A172 (cell line): Measurements from ENCODE around the gene GGACT. TPM values are rescaled to one million over a fixed set of nuclear protein-coding genes. Genes with fewer than 3 reads are reported as not detected.

ENCODE experiments used
- DNase-seq: peaks from one replicate; pipeline ENCODE4 v3.0.0-alpha.2; 2015; ENCODE audit warnings: low spot score
- total RNA-seq: library from RNA; depleted of rRNA; stranded (reverse); fragments of >200 nt; shearing (Covaris generic); gene quantifications from 2 replicates; pipeline ENCODE4 v1.2.3, GENCODE V29; 2014

GGACT gene
- total RNA-seq, 1 experiment from 2014 or later: 0.72 TPM

DNA sequence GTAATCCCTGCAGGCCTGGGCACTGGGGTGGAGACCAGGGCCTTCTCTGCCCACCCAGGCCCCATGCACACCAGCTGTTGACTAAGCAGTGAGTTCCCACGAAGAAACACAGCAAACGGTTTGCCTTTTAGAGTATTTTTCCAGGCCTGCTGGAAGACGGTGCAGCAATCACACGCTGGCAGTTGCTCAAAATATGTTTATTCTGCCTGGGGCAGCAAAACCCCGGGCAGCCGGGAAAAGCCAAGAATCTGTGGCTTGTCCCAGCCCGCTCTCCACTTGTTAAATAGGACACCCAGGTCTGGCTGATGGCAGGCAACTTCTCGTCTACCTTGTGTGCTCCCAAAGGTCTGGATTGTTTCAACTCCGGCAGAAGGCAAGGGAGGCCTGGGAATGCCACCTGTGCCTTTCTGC, 40.8 kb downstream of the GGACT start:
- no peak for DNase-seq

DNA sequence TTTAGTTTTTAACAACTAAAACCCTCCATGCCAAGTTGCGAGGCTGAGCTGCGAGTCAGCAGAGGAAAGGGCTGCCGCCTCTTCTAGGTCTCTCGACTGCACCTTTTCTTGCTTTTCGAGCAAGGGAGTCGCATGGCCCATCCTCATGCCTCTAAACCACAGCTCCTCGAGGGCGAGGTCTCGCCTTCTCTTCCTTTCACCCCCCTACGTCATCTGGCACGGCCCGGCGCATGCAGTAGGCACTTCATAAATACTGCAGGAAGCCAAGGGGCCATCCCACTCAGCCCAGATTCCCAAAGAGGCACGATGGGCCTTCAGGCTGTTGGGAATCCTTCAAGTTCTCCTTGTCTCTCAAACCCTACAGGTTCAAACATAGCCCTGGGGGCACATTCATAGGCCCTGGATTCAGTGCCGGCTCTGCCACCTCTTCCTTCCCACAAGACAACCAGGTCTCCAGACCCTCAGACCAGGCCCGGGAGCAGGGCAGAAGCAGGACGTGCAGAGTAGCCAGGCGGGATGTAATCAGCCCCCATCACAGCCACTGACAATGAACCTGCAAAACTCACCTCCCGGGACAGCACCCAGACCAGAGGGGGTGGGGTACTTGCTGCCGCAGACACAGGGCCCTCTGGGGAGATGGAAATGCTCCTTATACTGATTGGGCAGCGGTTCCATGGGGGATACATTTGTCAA, 41.7 kb downstream of the GGACT start:
- no peak for DNase-seq

DNA sequence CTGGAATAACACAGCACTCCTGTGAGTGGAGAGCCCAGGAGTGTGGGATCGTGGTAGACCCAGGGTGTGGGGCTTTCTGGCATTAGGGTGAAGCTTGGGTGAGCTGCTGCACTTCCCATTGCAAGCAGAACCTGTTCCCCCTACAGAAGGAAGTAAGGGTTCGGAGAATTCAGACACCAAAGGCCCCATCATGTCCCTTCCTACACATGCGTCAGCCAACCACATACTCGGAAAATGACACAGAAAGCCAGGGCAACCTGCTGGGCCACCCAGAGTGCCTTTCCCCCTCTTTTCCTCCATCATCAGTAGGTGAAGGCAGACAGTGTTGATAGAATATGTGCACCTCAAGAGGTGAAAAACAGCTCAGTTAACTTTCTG, 42.9 kb downstream of the GGACT start:
- DNase-seq: no peak

- no peak for DNase-seq
Observed at GRCh38 chr13:100544866-100545683, 43.5 kb downstream of the GGACT start.

- no peak for DNase-seq
Observed at GRCh38 chr13:100543872-100544602, 44.6 kb downstream of the GGACT start.

- DNase-seq: peak; percentile 15
Observed at GRCh38 chr13:100542826-100543156, 45.8 kb downstream of the GGACT start.

- DNase-seq: no peak
Observed at GRCh38 chr13:100541897-100542825, 46.4 kb downstream of the GGACT start.

GRCh38 chr13:100540621-100541020, 48.0 kb downstream of the GGACT start:
- no peak for DNase-seq

DNA sequence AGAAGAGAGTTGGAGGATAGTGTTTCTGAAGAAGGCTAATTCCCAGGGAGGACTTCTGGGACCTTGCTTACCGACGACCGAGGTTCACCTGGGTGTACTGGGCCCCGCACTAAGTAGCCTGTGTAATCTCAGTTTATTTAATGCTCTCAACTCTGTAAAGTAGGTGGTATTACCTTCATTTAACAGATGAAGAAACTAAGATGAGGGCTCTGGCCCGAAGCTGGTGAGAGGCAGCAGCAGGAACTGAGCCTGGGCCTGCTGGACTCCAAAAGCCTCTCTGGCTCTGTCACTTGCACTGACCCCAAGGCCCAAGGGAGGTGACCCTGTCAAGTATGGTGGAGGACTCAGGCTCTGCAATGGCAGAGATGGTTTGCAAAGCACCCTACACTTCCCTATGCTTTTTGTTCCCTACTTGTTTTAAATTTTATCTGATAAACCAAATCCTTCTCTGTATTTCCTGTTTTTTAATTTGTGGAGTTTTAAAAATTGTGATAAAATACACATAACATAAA, 50.6 kb downstream of the GGACT start:
- no peak for DNase-seq

DNA sequence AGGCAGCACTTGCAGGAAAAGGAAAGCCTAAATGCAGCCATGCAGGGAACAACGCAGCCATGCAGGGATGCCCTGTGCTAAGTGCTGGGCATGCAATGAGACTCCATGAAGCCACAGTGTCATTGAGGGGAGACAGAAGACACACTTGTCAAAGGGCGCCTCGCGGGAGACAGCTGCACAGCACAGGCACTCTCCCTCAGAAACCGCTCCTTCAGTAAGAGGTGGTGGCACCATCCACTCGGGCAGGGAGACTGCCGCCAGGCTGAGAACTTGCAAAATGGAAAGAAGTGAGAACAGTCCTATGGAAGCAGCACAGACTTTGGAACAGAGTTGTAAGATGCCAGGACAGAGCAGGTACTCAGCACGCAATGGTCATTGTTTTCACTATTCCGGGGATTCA, 51.1 kb downstream of the GGACT start:
- DNase-seq: no peak

GRCh38 chr13:100536643-100537180, 51.9 kb downstream of the GGACT start:
- no peak for DNase-seq

GRCh38 chr13:100535426-100536135, 53.0 kb downstream of the GGACT start:
- DNase-seq: no peak

GRCh38 chr13:100534911-100535310, 53.7 kb downstream of the GGACT start:
- no peak for DNase-seq

GRCh38 chr13:100534147-100534843, 54.3 kb downstream of the GGACT start:
- DNase-seq: no peak

DNA sequence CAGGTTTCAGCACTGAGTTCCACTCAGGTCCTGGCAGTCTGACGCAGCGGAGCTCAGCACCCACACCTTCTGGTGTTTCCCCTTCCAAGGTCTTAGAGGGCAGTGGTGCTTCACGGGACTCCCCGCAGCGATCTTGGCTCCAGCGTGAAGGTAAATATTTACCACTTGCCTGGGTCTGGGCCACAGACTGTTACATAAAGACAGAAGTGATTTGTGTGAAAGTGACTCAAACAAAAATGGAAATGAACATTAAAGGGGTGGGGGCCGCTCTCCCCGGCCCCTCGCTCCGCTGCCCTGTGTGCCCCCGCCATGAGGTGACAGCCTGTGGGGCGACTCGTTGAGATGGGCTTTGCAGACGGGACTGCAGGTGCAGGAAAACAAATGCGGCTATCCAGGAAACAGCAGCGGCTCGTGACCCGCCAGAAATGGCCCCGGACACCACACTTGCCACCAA, 55.0 kb downstream of the GGACT start:
- no peak for DNase-seq

- DNase-seq: no peak
Observed at GRCh38 chr13:100532836-100533435, 55.7 kb downstream of the GGACT start.

DNA sequence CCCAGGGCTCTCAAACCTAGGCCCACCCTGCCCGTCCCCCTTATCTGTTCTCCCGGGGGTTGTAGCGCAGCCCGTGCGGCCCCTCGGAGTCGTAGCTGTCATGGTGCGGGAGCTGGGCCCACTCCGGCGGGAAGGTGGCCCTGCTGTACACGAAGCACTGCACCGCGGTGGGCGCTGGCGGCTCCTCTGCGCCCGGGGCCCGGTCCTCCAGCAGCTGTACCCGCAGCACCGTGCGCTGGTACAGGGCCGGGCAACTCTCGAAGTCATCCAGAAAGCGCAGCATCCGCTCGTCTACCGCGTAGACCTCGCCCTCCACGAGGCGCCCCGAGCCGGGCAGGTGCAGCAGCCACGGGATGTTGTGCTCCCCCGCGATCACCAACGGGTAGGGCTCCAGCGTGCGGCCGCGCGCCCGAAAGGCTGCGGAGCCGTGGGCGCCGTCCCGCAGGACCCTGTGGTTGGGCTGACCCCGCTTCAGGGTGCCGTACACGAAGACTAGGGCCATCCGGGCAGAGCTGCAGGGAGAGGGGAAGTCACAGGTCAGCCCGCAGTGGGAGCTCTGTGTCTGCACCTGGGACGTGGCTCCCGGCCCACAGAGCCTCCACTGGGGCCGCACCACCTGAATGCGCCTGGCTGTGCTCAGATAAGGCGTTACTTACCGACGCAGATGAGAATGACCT, 56.4 kb downstream of the GGACT start:
- no peak for DNase-seq

DNA sequence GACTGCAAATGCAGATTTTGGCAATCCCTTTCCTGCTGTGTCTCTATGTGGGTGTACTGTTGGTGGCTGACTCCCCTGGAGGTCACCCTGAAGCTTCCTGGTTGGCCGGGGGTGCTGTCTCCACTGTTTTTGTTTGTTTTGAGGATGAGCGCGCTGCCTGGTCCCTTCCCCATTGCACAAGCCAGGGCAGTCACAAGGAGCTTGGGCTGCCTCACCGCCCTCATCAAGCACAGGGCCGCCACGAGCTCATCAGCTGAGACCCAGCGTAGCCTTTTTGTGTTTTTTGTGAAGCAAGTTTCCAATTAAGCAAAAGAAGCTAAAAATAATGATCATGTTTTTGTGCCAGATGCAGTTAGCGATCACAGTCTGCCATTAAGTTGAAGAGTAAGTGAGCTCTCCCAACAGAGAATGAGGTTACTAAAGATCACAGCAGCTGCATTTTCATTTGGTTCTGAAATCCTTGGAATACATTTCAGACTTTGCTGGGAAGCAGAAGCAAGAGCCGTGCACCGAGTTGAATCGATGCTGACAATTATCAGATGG, 57.8 kb downstream of the GGACT start:
- no peak for DNase-seq
